ENCODE measurements around the gene MUC5AC.
"Not testable (repeated sequence)": the region's sequence is repeated elsewhere in the genome, so short reads cannot be mapped to it uniquely, and the experiment has no call there.

MUC5AC gene, protein sequence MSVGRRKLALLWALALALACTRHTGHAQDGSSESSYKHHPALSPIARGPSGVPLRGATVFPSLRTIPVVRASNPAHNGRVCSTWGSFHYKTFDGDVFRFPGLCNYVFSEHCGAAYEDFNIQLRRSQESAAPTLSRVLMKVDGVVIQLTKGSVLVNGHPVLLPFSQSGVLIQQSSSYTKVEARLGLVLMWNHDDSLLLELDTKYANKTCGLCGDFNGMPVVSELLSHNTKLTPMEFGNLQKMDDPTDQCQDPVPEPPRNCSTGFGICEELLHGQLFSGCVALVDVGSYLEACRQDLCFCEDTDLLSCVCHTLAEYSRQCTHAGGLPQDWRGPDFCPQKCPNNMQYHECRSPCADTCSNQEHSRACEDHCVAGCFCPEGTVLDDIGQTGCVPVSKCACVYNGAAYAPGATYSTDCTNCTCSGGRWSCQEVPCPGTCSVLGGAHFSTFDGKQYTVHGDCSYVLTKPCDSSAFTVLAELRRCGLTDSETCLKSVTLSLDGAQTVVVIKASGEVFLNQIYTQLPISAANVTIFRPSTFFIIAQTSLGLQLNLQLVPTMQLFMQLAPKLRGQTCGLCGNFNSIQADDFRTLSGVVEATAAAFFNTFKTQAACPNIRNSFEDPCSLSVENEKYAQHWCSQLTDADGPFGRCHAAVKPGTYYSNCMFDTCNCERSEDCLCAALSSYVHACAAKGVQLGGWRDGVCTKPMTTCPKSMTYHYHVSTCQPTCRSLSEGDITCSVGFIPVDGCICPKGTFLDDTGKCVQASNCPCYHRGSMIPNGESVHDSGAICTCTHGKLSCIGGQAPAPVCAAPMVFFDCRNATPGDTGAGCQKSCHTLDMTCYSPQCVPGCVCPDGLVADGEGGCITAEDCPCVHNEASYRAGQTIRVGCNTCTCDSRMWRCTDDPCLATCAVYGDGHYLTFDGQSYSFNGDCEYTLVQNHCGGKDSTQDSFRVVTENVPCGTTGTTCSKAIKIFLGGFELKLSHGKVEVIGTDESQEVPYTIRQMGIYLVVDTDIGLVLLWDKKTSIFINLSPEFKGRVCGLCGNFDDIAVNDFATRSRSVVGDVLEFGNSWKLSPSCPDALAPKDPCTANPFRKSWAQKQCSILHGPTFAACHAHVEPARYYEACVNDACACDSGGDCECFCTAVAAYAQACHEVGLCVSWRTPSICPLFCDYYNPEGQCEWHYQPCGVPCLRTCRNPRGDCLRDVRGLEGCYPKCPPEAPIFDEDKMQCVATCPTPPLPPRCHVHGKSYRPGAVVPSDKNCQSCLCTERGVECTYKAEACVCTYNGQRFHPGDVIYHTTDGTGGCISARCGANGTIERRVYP (N-terminal part only)

DNA sequence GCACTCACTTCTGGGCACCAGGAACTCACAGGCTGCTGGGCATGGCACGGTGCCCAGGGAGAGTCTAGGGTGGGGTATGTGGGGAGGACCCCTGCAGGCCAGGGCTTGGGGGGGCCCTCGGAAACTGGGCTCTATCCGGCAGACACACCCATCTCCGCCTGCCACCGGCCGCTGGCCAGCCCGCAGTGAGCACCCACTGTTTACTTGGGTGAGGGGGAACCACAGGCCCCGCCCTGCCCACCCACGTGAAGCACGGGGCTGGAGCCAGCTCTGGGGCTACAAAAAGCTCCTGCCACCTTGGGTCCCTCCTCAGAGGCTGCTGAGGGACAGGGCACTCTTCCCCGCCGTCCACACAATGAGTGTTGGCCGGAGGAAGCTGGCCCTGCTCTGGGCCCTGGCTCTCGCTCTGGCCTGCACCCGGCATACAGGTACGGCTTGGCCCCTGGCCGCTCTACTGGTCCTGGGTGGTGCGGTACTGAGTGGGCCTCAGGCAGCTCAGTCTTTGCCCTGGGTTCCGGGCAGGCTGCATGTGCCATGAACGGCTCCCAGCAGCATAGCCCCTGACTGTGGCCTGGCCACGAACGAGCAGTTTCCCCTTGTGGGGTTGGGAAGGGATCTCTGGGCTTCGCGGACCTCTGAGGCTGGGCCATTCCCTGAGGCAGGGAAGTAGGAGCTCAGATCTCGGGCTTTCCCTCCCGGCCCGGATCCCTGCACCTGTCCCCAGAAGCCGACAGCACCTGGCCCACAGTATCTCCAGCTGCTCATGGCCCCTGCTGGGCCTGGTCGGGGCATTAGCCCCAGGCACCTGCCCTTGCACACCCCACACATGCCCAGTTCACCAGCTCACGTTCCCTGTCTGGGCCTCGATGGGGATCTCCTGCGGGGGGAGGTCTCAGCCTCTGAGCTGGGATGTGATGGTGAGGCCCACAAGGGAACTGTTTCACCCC, at the start of gene MUC5AC:
Gene MUC5AC, plus strand, starts transcription at position 309 of the 947 bp plus-strand sequence. Its CDS starts 47 bp downstream, at position 356.
- DNase-seq (ENCODE audit: low spot score): no peak

DNA sequence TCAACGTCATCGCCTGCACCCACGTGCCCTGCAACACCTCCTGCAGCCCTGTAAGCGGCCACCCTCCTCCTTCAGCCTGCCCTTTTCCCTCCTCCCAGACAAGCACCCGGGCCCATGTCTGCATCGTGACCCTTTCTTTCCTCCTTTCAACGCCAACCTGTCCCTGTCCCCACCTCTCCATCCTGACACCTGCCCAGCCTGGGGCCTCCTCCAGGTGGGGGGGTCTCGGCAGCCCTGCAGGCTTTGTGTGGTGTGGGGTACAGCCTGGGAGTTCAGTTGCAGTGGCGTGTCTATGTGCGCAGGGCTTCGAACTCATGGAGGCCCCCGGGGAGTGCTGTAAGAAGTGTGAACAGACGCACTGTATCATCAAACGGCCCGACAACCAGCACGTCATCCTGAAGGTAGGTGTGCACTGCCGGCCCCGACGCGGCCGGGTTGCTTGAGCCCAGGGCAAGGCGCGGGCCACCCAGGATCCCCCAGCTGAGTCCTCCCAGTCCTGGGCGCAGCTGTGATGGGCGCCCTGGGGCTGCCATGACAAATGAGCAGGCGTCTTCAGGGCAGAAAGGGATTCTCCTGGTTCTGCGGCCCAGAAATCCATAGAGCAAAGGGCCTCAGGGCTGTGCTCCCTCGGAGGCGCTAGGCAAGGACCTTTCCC, 49.4 kb upstream of the MUC5AC start:
- DNase-seq (ENCODE audit: low spot score): no peak

DNA sequence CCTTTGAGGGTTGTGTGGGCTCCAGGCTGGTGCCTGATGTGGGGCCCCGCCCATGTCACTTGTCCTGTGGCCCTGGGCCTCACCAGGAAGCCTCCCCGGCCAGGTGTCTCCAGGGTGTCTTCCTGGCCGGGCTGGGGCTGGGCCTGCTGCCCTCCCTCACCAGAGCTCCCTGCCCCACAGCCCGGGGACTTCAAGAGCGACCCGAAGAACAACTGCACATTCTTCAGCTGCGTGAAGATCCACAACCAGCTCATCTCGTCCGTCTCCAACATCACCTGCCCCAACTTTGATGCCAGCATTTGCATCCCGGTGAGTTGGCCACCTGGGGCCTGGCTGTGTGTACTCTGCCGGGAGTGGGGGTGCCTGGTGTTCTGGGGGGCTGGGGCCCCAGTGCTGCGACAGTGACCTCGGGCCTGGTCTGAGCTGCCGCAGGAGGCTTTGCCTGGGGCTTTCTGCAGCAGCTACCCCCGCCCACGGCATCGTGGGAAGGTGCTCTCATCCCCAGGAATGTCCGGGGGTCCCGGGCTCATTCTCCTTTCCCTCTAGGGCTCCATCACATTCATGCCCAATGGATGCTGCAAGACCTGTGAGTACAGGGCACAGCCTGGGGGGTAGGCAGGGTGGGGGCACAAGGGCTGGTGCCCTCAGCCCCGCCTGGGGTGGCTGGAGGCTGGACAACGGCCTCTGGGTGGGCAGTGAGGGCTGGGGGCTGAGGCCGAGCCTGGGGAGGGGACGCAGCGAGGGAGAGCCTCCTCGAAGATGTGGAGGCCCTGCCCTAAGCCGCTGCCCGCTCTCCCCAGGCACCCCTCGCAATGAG, 48.4 kb upstream of the MUC5AC start:
- DNase-seq (ENCODE audit: low spot score): no peak

DNA sequence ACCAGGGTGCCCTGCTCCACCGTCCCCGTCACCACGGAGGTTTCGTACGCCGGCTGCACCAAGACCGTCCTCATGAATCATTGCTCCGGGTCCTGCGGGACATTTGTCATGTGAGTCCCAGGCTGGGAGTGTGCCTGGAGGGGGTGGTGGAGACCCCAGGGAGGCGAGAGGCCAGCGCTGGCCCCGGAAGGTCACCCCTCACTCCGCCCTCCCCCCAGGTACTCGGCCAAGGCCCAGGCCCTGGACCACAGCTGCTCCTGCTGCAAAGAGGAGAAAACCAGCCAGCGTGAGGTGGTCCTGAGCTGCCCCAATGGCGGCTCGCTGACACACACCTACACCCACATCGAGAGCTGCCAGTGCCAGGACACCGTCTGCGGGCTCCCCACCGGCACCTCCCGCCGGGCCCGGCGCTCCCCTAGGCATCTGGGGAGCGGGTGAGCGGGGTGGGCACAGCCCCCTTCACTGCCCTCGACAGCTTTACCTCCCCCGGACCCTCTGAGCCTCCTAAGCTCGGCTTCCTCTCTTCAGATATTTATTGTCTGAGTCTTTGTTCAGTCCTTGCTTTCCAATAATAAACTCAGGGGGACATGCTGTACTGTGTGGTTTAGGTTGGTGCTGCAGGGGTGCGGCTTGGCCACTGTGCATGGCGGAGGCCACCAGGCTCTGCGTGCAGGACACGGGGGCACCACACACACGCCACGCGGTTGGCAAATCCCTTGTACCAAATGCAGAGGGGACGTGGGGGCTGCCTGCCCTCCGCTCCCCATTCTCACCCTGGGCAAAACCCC, 47.6 kb upstream of the MUC5AC start:
- no peak for DNase-seq (ENCODE audit: low spot score)

DNA sequence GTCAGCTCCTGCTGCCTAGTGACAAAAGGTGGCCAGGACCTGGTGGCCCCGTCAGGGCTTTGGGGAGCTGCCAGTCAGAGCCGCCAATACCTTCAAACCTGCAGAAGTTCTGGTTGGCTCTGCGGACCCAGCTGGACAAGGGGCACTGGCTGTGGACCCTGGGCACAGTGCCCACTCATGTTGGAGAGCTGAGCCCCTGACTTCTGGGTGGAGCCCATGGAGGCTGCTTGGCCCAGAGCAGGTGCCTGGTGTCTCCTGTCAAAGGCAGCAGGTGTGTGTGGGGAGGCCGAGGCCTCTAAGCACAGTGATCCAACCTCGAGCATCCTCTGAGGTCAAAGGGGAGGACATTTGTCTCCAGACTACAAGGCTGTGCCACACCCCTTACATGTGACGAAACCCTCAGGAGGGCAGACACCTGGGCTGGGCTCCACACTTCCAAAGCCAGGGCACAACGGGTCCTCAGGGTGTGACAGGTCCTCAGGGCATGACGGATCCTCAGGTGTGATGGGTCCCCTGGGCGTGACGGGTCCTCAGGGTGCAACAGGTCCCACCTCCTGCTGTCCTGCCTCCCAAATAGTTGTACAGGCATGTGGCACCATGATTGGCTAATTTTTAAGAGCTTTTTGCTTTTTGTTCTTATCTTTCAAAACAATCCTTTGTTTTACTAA, 46.1 kb upstream of the MUC5AC start:
- no peak for DNase-seq (ENCODE audit: low spot score)

GRCh38 chr11:1112351-1113191, 45.2 kb upstream of the MUC5AC start:
- DNase-seq (ENCODE audit: low spot score): no peak

DNA sequence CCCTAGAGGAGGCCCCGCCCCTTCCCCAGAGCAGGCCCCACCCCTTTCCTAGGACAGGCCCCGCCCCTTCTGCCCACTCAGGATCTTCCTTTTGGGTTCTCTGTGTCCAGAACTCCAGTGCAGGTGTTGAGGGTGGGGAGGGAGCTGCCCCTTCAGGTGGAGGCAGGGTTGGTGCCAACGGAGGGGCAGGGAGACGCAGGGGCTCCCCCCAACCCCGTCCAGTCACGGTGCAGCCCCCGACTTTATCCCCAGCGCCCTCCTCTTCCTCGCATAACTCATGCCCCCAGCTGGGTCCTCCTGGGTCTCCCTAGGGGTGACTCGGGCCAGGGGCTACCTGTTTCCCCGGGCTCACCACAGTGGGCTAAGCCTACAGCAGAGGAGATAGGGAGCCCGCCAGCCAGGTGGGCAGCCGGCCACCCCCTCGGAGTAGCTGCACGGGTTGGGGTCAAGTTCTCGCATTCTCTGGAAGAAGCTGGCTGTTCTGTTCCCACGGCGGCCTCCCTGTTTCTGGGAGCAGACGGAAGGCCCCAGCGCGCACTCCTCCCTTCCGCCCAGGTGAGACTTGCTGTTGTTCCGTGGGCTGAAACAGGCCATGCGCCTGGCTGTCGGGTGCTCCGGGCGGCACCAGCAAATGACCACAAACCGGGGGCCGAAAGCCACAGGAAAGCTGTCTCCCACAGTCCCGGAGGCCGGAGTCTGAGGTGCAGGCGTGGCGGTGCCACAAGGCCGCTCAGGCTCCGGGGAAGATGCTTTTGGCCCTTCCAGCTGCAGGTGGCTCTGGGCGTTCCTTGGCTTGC, 44.1 kb upstream of the MUC5AC start:
- no peak for DNase-seq (ENCODE audit: low spot score)

- DNase-seq (ENCODE audit: low spot score): not testable (repeated sequence)
These were observed 42.5 kb upstream of the MUC5AC start for GRCh38 chr11:1115292-1115691.

DNA sequence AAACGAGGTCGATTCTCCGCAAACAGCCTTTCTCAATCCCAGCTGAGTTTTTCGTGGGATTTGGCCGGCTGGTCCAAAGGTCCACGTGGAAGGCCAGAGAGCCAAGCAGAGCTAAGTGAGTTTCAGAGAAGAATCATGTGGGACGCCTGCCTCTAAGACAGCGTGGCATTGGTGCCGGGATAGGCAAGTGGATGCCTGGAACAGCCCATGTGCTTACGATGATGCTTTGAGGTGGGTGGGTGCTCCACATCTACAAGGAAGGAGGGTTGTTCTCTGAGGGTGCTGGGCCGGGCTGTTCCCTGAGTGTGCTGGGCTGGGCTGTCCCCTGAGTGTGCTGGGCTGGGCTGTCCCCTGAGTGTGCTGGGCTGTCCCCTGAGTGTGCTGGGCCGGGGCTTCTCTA, 41.6 kb upstream of the MUC5AC start:
- DNase-seq (ENCODE audit: low spot score): no peak

DNA sequence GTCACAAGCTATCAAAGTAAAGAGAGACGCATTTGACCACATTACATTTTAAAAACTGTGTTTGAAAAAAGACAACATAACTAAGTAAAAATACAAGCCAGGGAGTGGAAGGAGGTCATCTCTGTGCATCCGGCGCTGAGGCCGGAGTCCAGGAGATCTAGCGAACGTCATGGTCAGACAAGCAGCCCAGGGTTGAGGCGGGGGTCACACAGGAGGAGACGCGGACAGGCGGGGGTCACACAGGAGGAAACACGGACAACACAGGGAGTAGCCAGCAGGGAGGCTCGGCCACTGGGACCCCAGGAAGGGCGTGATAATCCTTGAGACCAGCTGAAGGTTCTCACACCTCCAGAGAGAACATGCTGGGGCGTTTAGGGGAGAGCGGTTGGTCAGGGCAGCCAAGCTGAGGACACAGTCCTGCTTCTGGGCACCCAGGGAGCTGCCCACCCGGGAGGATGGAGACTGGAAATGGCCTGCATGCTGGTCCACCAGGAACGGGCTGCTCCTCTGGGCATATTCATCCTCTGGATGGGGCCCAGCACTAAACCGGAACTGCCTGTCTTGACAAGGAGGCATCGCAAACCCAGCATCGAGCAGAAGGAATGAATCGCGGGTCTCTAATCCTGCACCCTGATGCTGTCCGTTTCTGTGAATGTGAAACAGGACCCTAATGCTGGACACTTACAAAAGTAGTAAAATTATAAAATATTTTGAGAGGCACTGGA, 40.9 kb upstream of the MUC5AC start:
- no peak for DNase-seq (ENCODE audit: low spot score)

GRCh38 chr11:1117992-1118391, 39.8 kb upstream of the MUC5AC start:
- DNase-seq (ENCODE audit: low spot score): no peak

DNA sequence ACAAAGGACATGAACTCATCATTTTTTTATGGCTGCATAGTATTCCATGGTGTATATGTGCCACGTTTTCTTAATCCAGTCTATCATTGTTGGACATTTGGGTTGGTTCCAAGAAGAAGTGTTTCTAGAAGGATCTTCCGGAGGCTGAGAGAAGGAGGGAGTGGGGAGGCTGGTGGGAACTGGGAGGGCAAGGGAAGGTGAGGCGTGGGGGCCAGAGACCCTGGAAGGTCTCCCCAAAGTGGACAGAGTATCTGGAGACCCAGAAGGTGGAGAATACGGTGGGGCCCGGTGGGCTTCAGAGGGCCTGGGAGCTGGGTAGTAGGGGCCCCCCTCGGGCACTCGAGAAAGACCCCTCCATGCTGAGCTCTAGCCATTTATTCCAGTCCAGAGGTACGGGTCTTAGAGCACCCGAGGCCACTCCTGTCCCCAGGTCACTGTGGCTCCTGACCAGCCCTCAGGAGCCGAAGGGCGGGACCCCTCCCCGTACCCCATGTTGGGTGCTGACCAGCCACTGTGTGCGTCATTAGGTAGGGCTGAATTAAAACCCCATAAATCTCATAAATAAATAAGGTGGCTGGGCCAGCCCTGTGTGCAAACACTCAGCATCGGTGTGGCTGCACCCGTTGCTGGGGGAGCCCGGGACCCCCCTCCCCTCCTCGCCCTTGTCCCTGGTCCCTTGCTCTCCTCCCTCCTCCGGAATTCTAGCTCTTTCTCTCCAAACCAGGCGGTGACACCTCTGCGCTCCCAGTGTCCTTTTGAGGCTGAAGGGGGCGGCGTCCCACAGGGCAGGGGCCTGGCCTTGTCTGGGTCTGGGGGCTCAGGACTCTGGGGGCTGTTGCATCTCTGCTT, 38.8 kb upstream of the MUC5AC start:
- no peak for DNase-seq (ENCODE audit: low spot score)

DNA sequence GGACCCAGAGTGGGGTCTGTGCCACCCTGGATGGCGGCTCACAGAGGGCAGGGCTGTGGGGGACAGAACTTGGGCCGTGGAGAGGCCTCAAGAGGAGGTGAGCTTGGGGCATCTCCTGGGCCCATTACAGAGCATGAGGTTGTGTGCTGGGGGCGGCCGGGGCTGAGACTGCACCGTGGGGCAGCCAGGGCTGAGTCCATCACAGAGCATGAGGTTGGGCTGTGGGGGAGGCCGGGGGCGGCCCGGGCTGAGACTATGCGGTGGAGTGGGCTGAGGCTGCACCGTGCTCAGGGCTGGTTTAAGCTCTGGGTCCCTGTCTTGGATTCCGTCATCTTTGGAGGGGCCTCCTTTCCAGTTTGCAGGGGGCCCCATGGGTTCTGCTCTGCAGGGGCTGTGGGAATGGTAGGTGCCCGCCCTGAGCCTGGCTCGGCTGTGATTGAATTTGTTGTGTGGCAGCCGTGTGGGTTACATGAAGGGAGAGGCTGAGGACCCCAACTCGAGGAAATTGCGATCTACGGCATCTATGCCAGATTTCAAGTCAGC, 38.1 kb upstream of the MUC5AC start:
- no peak for DNase-seq (ENCODE audit: low spot score)

DNA sequence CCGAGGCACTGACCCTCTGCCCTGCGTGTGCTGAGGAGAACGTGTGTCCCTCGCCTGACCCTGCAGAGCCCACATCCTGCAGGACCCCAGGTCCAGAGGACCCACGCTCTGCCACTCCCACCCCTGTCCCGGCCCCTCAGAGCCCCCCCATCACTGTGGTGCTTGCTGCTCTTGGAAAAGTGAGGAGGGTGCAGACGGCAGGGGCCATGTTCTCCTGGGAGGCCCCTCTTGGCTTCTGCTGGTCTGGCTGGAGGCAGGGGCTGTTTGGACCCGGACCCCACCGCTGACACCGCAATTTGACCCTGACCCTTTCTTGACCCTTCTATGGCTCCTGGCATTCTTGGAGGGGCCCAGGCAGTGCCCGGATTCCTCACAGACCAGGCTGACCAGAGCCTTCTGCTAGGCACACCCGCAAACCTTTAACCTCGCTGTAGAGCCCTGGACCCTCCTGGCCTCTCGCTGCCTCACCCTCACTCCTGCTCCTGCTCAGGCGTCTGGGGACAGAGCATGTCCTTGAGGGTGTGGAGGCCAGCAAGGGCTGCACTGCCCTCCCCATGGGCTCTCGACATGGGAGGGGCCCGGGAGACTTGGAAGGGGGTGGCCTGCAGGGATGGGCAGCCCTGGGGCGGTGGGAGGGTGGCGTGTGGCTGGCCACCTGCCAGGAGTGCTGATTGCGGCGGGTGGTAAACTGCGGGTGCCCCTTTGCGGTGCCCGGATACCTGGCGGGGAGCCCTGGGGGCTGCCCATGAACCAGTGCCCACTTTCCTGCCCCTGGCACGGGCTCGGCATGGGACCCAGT, 37.0 kb upstream of the MUC5AC start:
- no peak for DNase-seq (ENCODE audit: low spot score)

Measured in RKO (cell line).